Natural killer cell (primary cell): ENCODE data around the gene RNF144B. TPM values are rescaled to one million over a fixed set of nuclear protein-coding genes. Genes with fewer than 3 reads are reported as not detected.
A peak's percentile ranks its signal among the peaks of the same experiment; 100 is the strongest.

Source experiments
- ATAC-seq, 3 donors: fragments of 150-1000 bp in 2 of 3; fragments of 200-7000 bp in 1 of 3; cut with Tn5 transposase; 1 replicate in 1 of 3; 2 replicates in 2 of 3; pipeline ENCODE4 v1.10.0; 2021; ENCODE audit warnings: mild to moderate bottlenecking in 2 of 3, moderate library complexity in 2 of 3
- DNase-seq, 2 donors: peaks; one replicate each; pipeline versions ENCODE4 v3.0.0 to v3.0.0-alpha.2; 2013 to 2021; ENCODE audit warnings: mixed read lengths in 1 of 2
- H3K27ac ChIP-seq: one replicate; pipeline ENCODE4 v1.5.1; 2013; ENCODE audit warnings: mild to moderate bottlenecking, low read length
- H3K27me3 ChIP-seq: one replicate; pipeline ENCODE4 v1.6.1; 2013; ENCODE audit warnings: low read length; ENCODE audit not compliant: control insufficient read depth, insufficient read depth
- H3K36me3 ChIP-seq: one replicate; pipeline ENCODE4 v1.6.1; 2013; ENCODE audit warnings: low read length; ENCODE audit not compliant: control insufficient read depth, insufficient read depth
- H3K4me1 ChIP-seq: one replicate; pipeline ENCODE4 v1.6.1; 2013; ENCODE audit warnings: low read length; ENCODE audit not compliant: control insufficient read depth, insufficient read depth
- H3K4me3 ChIP-seq: one replicate; pipeline ENCODE4 v1.5.1; 2013; ENCODE audit warnings: low read length
- H3K9me3 ChIP-seq: one replicate; pipeline ENCODE4 v1.6.1; 2013; ENCODE audit warnings: low read length; ENCODE audit not compliant: control insufficient read depth, insufficient read depth
- H3K27ac Mint-ChIP-seq, 2 donors: one replicate each; pipeline ENCODE4 v1.8.0; 2022; ENCODE audit warnings: mild to moderate bottlenecking in 2 of 2, mixed read lengths in 2 of 2, moderate library complexity in 1 of 2
- H3K27me3 Mint-ChIP-seq, 2 donors: one replicate each; pipeline ENCODE4 v1.8.0; 2022; ENCODE audit warnings: low read depth in 2 of 2, mixed read lengths in 2 of 2
- H3K36me3 Mint-ChIP-seq: one replicate; pipeline ENCODE4 v1.8.0; 2022; ENCODE audit warnings: mixed read lengths
- H3K4me1 Mint-ChIP-seq, 2 donors: one replicate each; pipeline ENCODE4 v1.8.0; 2022; ENCODE audit warnings: mixed read lengths in 2 of 2
- H3K4me3 Mint-ChIP-seq: one replicate; pipeline ENCODE4 v1.8.0; 2022; ENCODE audit warnings: mild to moderate bottlenecking, moderate library complexity, mixed read lengths
- H3K9me3 Mint-ChIP-seq, 2 donors: one replicate each; pipeline ENCODE4 v1.8.0; 2022; ENCODE audit warnings: mixed read lengths in 2 of 2
- CTCF ChIP-seq: fragments of 200-600 bp; IDR thresholded peaks from one replicate; pipeline ENCODE4 v1.8.0; 2022; ENCODE audit warnings: antibody characterized with exemption
- WGBS: methylation state at CpG from one replicate; pipeline ENCODE4 v1.1.7; 2013; ENCODE audit warnings: missing lambda C conversion rate; ENCODE audit not compliant: insufficient coverage; 5-methylcytosine and 5-hydroxymethylcytosine counted together
- intact Hi-C: fragments of 100-400 bp; cut with micrococcal nuclease; formaldehyde crosslinking; loops from one replicate; pipeline ENCODE4 v1.14.2; 2022
- total RNA-seq, 4 donors: library from RNA; stranded (reverse); fragments of 120-200 nt in 1 of 4; gene quantifications; one replicate each; pipeline versions ENCODE4 v1.2.3 to v1.2.4, GENCODE V29; 2013 to 2022

The RNF144B gene
- total RNA-seq = 10 to 100 TPM in 1 of 3 donors, 1 to 10 TPM in 2; 3.3 to 10.5 (median 5.2) TPM
- 8.2 TPM for total RNA-seq (2013)

- H3K27me3 Mint-ChIP-seq = no peaks in the 10 kb centered on the region
- H3K27ac ChIP-seq = peak within 1 kb of the TSS; percentile 9
- H3K4me3 ChIP-seq = peak within 1 kb of the TSS; percentile 63
Measured at GRCh38 chr6:18387061-18387721, at the start of gene RNF144B. RNF144B (plus strand) TSS chr6:18387350; CDS start chr6:18399535, 12,185 bp downstream.

GRCh38 chr6:18339599-18339998, 47.6 kb upstream of the RNF144B start:
- Histone ChIP-seq H3K9me3 (no peaks in the 10 kb centered on the region), H3K36me3 (no peaks in the 10 kb centered on the region), H3K4me3 (no peak overlapping the region), H3K4me1 (no peaks in the 10 kb centered on the region), H3K27me3 (no peaks in the 10 kb centered on the region), H3K27ac (no peak overlapping the region)
- intact Hi-C loops = no loop called here
- H3K4me1 Mint-ChIP-seq = no peaks in the 10 kb centered on the region
- ATAC-seq (no peak), DNase-seq (no peak)
- H3K4me3 Mint-ChIP-seq = no peak overlapping the region
- H3K9me3 Mint-ChIP-seq = no peaks in the 10 kb centered on the region
- no peak overlapping the region for H3K27ac Mint-ChIP-seq
- H3K36me3 Mint-ChIP-seq = no peaks in the 10 kb centered on the region
- TF ChIP-seq CTCF = no peak
- no peaks in the 10 kb centered on the region for H3K27me3 Mint-ChIP-seq
- 80% methylated on average over 1 of the region's 1 CpG for WGBS

More at GRCh38 chr6:18387061-18387721, at the start of gene RNF144B:
- ATAC-seq (peak; percentile 85 to 87 (median 86)), DNase-seq (peak; percentile 35 to 76)
- Mint-ChIP-seq H3K36me3 (no peaks in the 10 kb centered on the region), H3K4me3 (peak within 1 kb of the TSS; percentile 100), H3K9me3 (no peaks in the 10 kb centered on the region), H3K4me1 (peaks cover 30 to 37% of the 10 kb centered on the region in 2 donors), H3K27ac (peak within 1 kb of the TSS; percentile 77 to 92)
- intact Hi-C loops = no loop called here
- Histone ChIP-seq H3K9me3 (no peaks in the 10 kb centered on the region), H3K36me3 (no peaks in the 10 kb centered on the region), H3K27me3 (no peaks in the 10 kb centered on the region), H3K4me1 (peaks cover 4% of the 10 kb centered on the region)
- WGBS = 2% methylated on average over 40 of the region's 40 CpGs
- TF ChIP-seq CTCF = no peak

GRCh38 chr6:18340781-18341551, 46.2 kb upstream of the RNF144B start:
- DNase-seq (no peak), ATAC-seq (no peak)
- Mint-ChIP-seq H3K4me1 (no peaks in the 10 kb centered on the region), H3K4me3 (no peak overlapping the region), H3K27ac (no peak overlapping the region), H3K36me3 (no peaks in the 10 kb centered on the region), H3K27me3 (no peaks in the 10 kb centered on the region), H3K9me3 (no peaks in the 10 kb centered on the region)
- TF ChIP-seq CTCF = no peak
- Histone ChIP-seq H3K27me3 (no peaks in the 10 kb centered on the region), H3K36me3 (no peaks in the 10 kb centered on the region), H3K9me3 (no peaks in the 10 kb centered on the region), H3K4me3 (no peak overlapping the region), H3K4me1 (no peaks in the 10 kb centered on the region), H3K27ac (no peak overlapping the region)
- intact Hi-C loops = no loop called here
- WGBS = 91% methylated on average over 7 of the region's 7 CpGs
